SK-N-SH treated with all-trans-retinoic acid at 6 μM for 48 hours (cell line): ENCODE results near the gene MUL1.

ENCODE experiments used
- ATAC-seq: fragments of 200-7000 bp; cut with Tn5 transposase; 3 replicates; pipeline ENCODE4 v1.9.1; 2020; ENCODE audit warnings: mild to moderate bottlenecking, moderate library complexity
- ARNTL ChIP-seq: fragments of 450-650 bp; formaldehyde crosslinking; IDR thresholded peaks from 2 replicates; pipeline ENCODE4 v1.5.0; 2020; ENCODE audit warnings: low read depth, mild to moderate bottlenecking, moderate library complexity, borderline replicate concordance
- BACH2 ChIP-seq: fragments of 250-450 bp; sonication (Bioruptor Pico); IDR thresholded peaks from 2 replicates; pipeline ENCODE4 v1.9.0; 2021; ENCODE audit warnings: mild to moderate bottlenecking, borderline replicate concordance
- CSDC2 ChIP-seq: fragments of 250-450 bp; sonication (Bioruptor Pico); IDR thresholded peaks from 2 replicates; pipeline ENCODE4 v1.5.0; 2020; ENCODE audit warnings: mild to moderate bottlenecking, moderate library complexity
- ESRRG ChIP-seq: fragments of 250-450 bp; sonication (Bioruptor Pico); IDR thresholded peaks from 2 replicates; pipeline ENCODE4 v1.6.1; 2021; ENCODE audit warnings: mild to moderate bottlenecking
- GLIS3 ChIP-seq: fragments of 250-450 bp; sonication (Bioruptor Pico); IDR thresholded peaks from 2 replicates; pipeline ENCODE4 v1.5.0; 2020; ENCODE audit warnings: mild to moderate bottlenecking, moderate library complexity
- ISL1 ChIP-seq: fragments of 250-450 bp; sonication (Bioruptor Pico); IDR thresholded peaks from 2 replicates; pipeline ENCODE4 v2.1.2; 2022; ENCODE audit warnings: mild to moderate bottlenecking, moderate library complexity
- OSR1 ChIP-seq: fragments of 250-450 bp; sonication (Bioruptor Pico); IDR thresholded peaks from 2 replicates; pipeline ENCODE4 v1.8.0; 2022; ENCODE audit warnings: moderate library complexity, mild to moderate bottlenecking, inconsistent platforms
- POU6F1 ChIP-seq: fragments of 250-450 bp; sonication (Bioruptor Pico); IDR thresholded peaks from 2 replicates; pipeline ENCODE4 v1.8.0; 2021; ENCODE audit warnings: low read depth, mild to moderate bottlenecking, moderate library complexity, borderline replicate concordance
- PPARA ChIP-seq: fragments of 250-450 bp; sonication (Bioruptor Pico); IDR thresholded peaks from 2 replicates; pipeline ENCODE4 v1.5.0; 2020; ENCODE audit warnings: mild to moderate bottlenecking, borderline replicate concordance
- RARB ChIP-seq: fragments of 250-450 bp; sonication (Bioruptor Pico); IDR thresholded peaks from 2 replicates; pipeline ENCODE4 v1.8.0; 2021; ENCODE audit warnings: mild to moderate bottlenecking, moderate library complexity
- SNAI2 ChIP-seq: fragments of 250-450 bp; sonication (Bioruptor Pico); IDR thresholded peaks from 2 replicates; pipeline ENCODE4 v1.5.0; 2020; ENCODE audit warnings: mild to moderate bottlenecking, moderate library complexity
- TCF4 ChIP-seq: fragments of 250-450 bp; sonication (Bioruptor Pico); IDR thresholded peaks from 2 replicates; pipeline ENCODE4 v1.8.0; 2021; ENCODE audit warnings: mild to moderate bottlenecking, moderate library complexity, borderline replicate concordance
- TOX ChIP-seq: fragments of 250-450 bp; sonication (Bioruptor Pico); IDR thresholded peaks from 2 replicates; pipeline ENCODE4 v1.8.0; 2021; ENCODE audit warnings: mild to moderate bottlenecking, moderate library complexity, borderline replicate concordance
- ZC3H10 ChIP-seq: fragments of 250-450 bp; sonication (Bioruptor Pico); IDR thresholded peaks from 2 replicates; pipeline ENCODE4 v1.5.1; 2021; ENCODE audit warnings: mild to moderate bottlenecking, moderate library complexity
- ZFP3 ChIP-seq: fragments of 250-450 bp; sonication (Bioruptor Pico); IDR thresholded peaks from 2 replicates; pipeline ENCODE4 v1.5.0; 2020; ENCODE audit warnings: mild to moderate bottlenecking, moderate library complexity
- ZFP30 ChIP-seq: fragments of 450-650 bp; formaldehyde crosslinking; IDR thresholded peaks from 2 replicates; pipeline ENCODE4 v1.5.0; 2022; ENCODE audit warnings: mild to moderate bottlenecking, moderate library complexity
- ZNF565 ChIP-seq: fragments of 450-650 bp; formaldehyde crosslinking; conservative IDR thresholded peaks from 2 replicates; pipeline ENCODE4 v1.5.0; 2020; ENCODE audit warnings: low read depth, mild to moderate bottlenecking, moderate library complexity
- ZNF70 ChIP-seq: fragments of 450-650 bp; formaldehyde crosslinking; IDR thresholded peaks from 2 replicates; pipeline ENCODE4 v1.5.0; 2020; ENCODE audit warnings: mild to moderate bottlenecking, moderate library complexity
- ZNF8 ChIP-seq: fragments of 450-650 bp; formaldehyde crosslinking; IDR thresholded peaks from 2 replicates; pipeline ENCODE4 v1.5.0; 2020; ENCODE audit warnings: mild to moderate bottlenecking, moderate library complexity
- TF ChIP-seq, protein P1 (sequence below): fragments of 250-450 bp; sonication (Bioruptor Pico); IDR thresholded peaks from 2 replicates; pipeline ENCODE4 v1.5.1; 2020; ENCODE audit warnings: low read depth, mild to moderate bottlenecking, moderate library complexity
- TF ChIP-seq, protein P2 (sequence below): fragments of 250-450 bp; sonication (Bioruptor Pico); IDR thresholded peaks from 2 replicates; pipeline ENCODE4 v1.5.0; 2020; ENCODE audit warnings: mild to moderate bottlenecking, moderate library complexity

MUL1 gene

GRCh38 chr1:20540281-20540680 lies 32.3 kb upstream of the MUL1 start (continued):
- TF ChIP-seq ZNF8 (CRISPR knock-in tag): no peak

GRCh38 chr1:20538760-20539551 lies 31.0 kb upstream of the MUL1 start:
- no peak for TF ChIP-seq BACH2 (CRISPR knock-in tag)
- TF ChIP-seq ESRRG (CRISPR knock-in tag): no peak
- no peak for TF ChIP-seq POU6F1
- TF ChIP-seq ZNF565: no peak
- TF ChIP-seq, all 23 proteins: peak for 0
- no peak for ATAC-seq

GRCh38 chr1:20538227-20538626 lies 30.3 kb upstream of the MUL1 start:
- no peak for ATAC-seq

DNA sequence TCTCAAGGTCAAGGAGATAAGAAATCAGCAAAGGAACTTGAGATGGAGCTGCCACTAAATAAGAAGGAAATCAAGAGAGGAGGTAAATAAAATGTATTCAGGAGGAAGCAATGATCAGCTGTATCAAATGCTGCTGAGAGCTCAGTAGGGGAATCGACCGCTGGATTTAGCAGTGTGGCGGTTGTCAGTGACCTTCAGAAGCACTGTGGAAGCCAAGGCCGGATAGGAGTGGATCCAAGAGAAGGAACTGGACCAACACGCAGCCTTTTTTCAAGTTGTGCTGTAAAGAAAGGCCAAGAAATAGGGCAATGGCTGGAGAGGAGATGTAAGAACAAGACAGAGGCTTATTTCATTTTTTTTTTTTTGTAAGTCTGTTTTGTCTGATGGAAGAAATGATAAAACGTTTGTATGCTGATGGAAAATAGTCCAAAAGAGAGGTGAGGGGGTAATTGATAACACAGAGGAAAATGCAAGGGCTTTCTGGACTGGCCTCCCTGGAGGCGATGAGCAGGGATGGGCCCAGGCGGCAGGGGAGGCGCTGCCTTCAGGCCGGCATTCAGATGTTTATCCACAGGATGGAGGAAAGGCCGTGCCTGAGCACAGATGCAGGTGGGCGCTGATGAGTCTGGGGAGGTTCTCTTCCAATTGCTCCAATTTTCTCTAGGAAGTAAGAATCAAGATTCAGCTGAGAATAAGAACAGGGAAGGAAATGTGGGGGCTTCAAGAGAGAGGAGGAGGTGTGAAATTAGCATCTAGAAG lies 26.9 kb upstream of the MUL1 start:
- ATAC-seq: no peak
- no peak for TF ChIP-seq ZFP30 (CRISPR knock-in tag)
- no peak for TF ChIP-seq PPARA (CRISPR knock-in tag)
- no peak for TF ChIP-seq ESRRG (CRISPR knock-in tag)
- TF ChIP-seq ZNF70 (CRISPR knock-in tag): no peak
- no peak for TF ChIP-seq BACH2 (CRISPR knock-in tag)
- TF ChIP-seq POU6F1: no peak
- TF ChIP-seq ZNF8 (CRISPR knock-in tag): no peak
- TF ChIP-seq ARNTL (CRISPR knock-in tag): no peak
- TF ChIP-seq GLIS3: no peak
- no peak for TF ChIP-seq OSR1 (CRISPR knock-in tag)
- no peak for TF ChIP-seq ZNF565
- no peak for TF ChIP-seq TOX
- TF ChIP-seq ZC3H10 (CRISPR knock-in tag): no peak

More at GRCh38 chr1:20538227-20538626, 30.3 kb upstream of the MUL1 start:
- TF ChIP-seq ARNTL (CRISPR knock-in tag) (no peak), ZFP3 (CRISPR knock-in tag) (no peak), SNAI2 (CRISPR knock-in tag) (no peak), CSDC2 (CRISPR knock-in tag) (no peak), PPARA (CRISPR knock-in tag) (no peak), OSR1 (CRISPR knock-in tag) (no peak), ZNF8 (CRISPR knock-in tag) (no peak), ZFP30 (CRISPR knock-in tag) (no peak), ZC3H10 (CRISPR knock-in tag) (no peak), ISL1 (CRISPR knock-in tag) (no peak), TCF4 (CRISPR knock-in tag) (no peak), RARB (CRISPR knock-in tag) (no peak), ZNF565 (no peak), ESRRG (CRISPR knock-in tag) (no peak), POU6F1 (no peak), ZNF70 (CRISPR knock-in tag) (no peak), TOX (no peak)
- TF ChIP-seq, protein P1, sequence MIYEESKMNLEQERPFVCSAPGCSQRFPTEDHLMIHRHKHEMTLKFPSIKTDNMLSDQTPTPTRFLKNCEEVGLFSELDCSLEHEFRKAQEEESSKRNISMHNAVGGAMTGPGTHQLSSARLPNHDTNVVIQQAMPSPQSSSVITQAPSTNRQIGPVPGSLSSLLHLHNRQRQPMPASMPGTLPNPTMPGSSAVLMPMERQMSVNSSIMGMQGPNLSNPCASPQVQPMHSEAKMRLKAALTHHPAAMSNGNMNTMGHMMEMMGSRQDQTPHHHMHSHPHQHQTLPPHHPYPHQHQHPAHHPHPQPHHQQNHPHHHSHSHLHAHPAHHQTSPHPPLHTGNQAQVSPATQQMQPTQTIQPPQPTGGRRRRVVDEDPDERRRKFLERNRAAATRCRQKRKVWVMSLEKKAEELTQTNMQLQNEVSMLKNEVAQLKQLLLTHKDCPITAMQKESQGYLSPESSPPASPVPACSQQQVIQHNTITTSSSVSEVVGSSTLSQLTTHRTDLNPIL (CRISPR knock-in tag): no peak
- TF ChIP-seq, protein P2, sequence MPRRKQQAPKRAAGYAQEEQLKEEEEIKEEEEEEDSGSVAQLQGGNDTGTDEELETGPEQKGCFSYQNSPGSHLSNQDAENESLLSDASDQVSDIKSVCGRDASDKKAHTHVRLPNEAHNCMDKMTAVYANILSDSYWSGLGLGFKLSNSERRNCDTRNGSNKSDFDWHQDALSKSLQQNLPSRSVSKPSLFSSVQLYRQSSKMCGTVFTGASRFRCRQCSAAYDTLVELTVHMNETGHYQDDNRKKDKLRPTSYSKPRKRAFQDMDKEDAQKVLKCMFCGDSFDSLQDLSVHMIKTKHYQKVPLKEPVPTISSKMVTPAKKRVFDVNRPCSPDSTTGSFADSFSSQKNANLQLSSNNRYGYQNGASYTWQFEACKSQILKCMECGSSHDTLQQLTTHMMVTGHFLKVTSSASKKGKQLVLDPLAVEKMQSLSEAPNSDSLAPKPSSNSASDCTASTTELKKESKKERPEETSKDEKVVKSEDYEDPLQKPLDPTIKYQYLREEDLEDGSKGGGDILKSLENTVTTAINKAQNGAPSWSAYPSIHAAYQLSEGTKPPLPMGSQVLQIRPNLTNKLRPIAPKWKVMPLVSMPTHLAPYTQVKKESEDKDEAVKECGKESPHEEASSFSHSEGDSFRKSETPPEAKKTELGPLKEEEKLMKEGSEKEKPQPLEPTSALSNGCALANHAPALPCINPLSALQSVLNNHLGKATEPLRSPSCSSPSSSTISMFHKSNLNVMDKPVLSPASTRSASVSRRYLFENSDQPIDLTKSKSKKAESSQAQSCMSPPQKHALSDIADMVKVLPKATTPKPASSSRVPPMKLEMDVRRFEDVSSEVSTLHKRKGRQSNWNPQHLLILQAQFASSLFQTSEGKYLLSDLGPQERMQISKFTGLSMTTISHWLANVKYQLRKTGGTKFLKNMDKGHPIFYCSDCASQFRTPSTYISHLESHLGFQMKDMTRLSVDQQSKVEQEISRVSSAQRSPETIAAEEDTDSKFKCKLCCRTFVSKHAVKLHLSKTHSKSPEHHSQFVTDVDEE (CRISPR knock-in tag): no peak
